HepG2 (cell line): Measurements from ENCODE around the gene DAB1. TPM values are rescaled to one million over a fixed set of nuclear protein-coding genes. Genes with fewer than 3 reads are reported as not detected.
A peak's percentile ranks its signal among the peaks of the same experiment; 100 is the strongest.

Experiments
- ASH2L ChIP-seq: fragments of 300-600, 200-600 bp; sonication (generic); IDR thresholded peaks from 2 replicates; pipeline ENCODE4 v1.7.0; 2017; ENCODE audit warnings: low read depth, mild to moderate bottlenecking, moderate library complexity, mixed read lengths, low read length; ENCODE audit not compliant: insufficient read length
- BORCS8-MEF2B ChIP-seq: sonication (generic); formaldehyde crosslinking; IDR thresholded peaks from 2 replicates; pipeline ENCODE4 v1.8.0; 2022; ENCODE audit warnings: mild to moderate bottlenecking, missing genetic modification reagents
- DNMT1 ChIP-seq: sonication (generic); formaldehyde crosslinking; IDR thresholded peaks from 2 replicates; pipeline ENCODE4 v1.5.1; 2020; ENCODE audit warnings: mild to moderate bottlenecking, missing genetic modification reagents
- FLYWCH1 ChIP-seq: sonication (generic); formaldehyde crosslinking; IDR thresholded peaks from 2 replicates; pipeline ENCODE4 v1.8.1; 2023; ENCODE audit warnings: mild to moderate bottlenecking, missing genetic modification reagents
- KDM4B ChIP-seq: sonication (generic); formaldehyde crosslinking; IDR thresholded peaks from 2 replicates; pipeline ENCODE4 v1.4.0; 2020; ENCODE audit warnings: missing genetic modification reagents
- MED1 ChIP-seq: sonication (generic); formaldehyde crosslinking; IDR thresholded peaks from 2 replicates; pipeline ENCODE4 v1.4.0; 2020; ENCODE audit warnings: missing genetic modification reagents
- MYC ChIP-seq: sonication (generic); formaldehyde crosslinking; IDR thresholded peaks from 2 replicates; pipeline ENCODE4 v1.9.0; 2021; ENCODE audit warnings: missing genetic modification reagents, borderline replicate concordance
- POLR2AphosphoS5 ChIP-seq: IDR thresholded peaks from 2 replicates; pipeline ENCODE4 v1.6.1; 2012; ENCODE audit warnings: low read depth, low read length
- RFXANK ChIP-seq: IDR thresholded peaks from 2 replicates; pipeline ENCODE4 v1.6.1; 2016
- SETDB1 ChIP-seq: sonication (generic); formaldehyde crosslinking; IDR thresholded peaks from 2 replicates; pipeline ENCODE4 v1.5.1; 2020; ENCODE audit warnings: missing genetic modification reagents, mild to moderate bottlenecking, borderline replicate concordance
- SMAD9 ChIP-seq: sonication (generic); formaldehyde crosslinking; IDR thresholded peaks from 2 replicates; pipeline ENCODE4 v1.5.1; 2020; ENCODE audit warnings: mild to moderate bottlenecking, missing genetic modification reagents
- SMARCC2 ChIP-seq: fragments of 450-650 bp; IDR thresholded peaks from 2 replicates; pipeline ENCODE4 v1.6.1; 2017; ENCODE audit warnings: antibody characterized with exemption, mild to moderate bottlenecking
- ZBTB37 ChIP-seq: sonication (generic); formaldehyde crosslinking; IDR thresholded peaks from 2 replicates; pipeline ENCODE4 v1.4.0; 2020; ENCODE audit warnings: mild to moderate bottlenecking, missing genetic modification reagents
- ZBTB38 ChIP-seq: sonication (generic); formaldehyde crosslinking; IDR thresholded peaks from 2 replicates; pipeline ENCODE4 v1.5.1; 2020; ENCODE audit warnings: mild to moderate bottlenecking, missing genetic modification reagents
- ZEB1 ChIP-seq: IDR thresholded peaks from 2 replicates; pipeline ENCODE4 v1.6.1; 2012; ENCODE audit warnings: mild to moderate bottlenecking, low read depth, inconsistent platforms; ENCODE audit not compliant: insufficient replicate concordance
- ZFX ChIP-seq: sonication (generic); formaldehyde crosslinking; IDR thresholded peaks from 2 replicates; pipeline ENCODE4 v1.4.0; 2020; ENCODE audit warnings: mild to moderate bottlenecking, low read depth, missing genetic modification reagents, moderate library complexity
- ZNF264 ChIP-seq: sonication (generic); formaldehyde crosslinking; IDR thresholded peaks from 2 replicates; pipeline ENCODE4 v1.4.0; 2020; ENCODE audit warnings: missing genetic modification reagents
- ZNF33A ChIP-seq: sonication (generic); formaldehyde crosslinking; IDR thresholded peaks from 2 replicates; pipeline ENCODE4 v1.5.1; 2020; ENCODE audit warnings: missing genetic modification reagents, mild to moderate bottlenecking, moderate library complexity, borderline replicate concordance
- ZNF660 ChIP-seq: sonication (generic); formaldehyde crosslinking; IDR thresholded peaks from 2 replicates; pipeline ENCODE4 v1.5.1; 2020; ENCODE audit warnings: mild to moderate bottlenecking, low read depth, missing genetic modification reagents, borderline replicate concordance
- ZNF672 ChIP-seq: sonication (generic); formaldehyde crosslinking; IDR thresholded peaks from 2 replicates; pipeline ENCODE4 v1.8.1; 2022; ENCODE audit warnings: missing genetic modification reagents
- ZNF784 ChIP-seq: sonication (generic); formaldehyde crosslinking; IDR thresholded peaks from 2 replicates; pipeline ENCODE4 v1.5.1; 2020; ENCODE audit warnings: missing genetic modification reagents, mild to moderate bottlenecking, borderline replicate concordance
- ZSCAN29 ChIP-seq: sonication (generic); formaldehyde crosslinking; conservative IDR thresholded peaks from 2 replicates; pipeline ENCODE4 v1.4.0; 2020; ENCODE audit warnings: mild to moderate bottlenecking, missing genetic modification reagents
- polyA plus RNA-seq, 8 experiments: library from polyadenylated mRNA; depleted of rRNA in 3 of 8; stranded (reverse) in 7 of 8; unstranded in 1 of 8; fragments of >200 nt; fragmentation: Illumina TruSeq in 4 of 8; extraction: Trizol in 4 of 8; gene quantifications; 2 replicates each; pipeline versions ENCODE4 v1.2.1 to v1.2.3, GENCODE V29; 2011 to 2016; ENCODE audit warnings: low read depth in 4 of 8, missing spikeins in 1 of 8, mixed read lengths in 1 of 8; ENCODE audit not compliant: insufficient read depth in 1 of 8
- total RNA-seq, 5 experiments: library from RNA; depleted of rRNA; stranded (reverse); fragments of >200 nt; fragmentation: Illumina TruSeq; extraction: Trizol; gene quantifications; 2 replicates each; pipeline ENCODE4 v1.2.3, GENCODE V29; 2016; ENCODE audit warnings: low read depth in 1 of 5
- TF ChIP-seq, protein P1 (sequence below): sonication (generic); formaldehyde crosslinking; IDR thresholded peaks from 2 replicates; pipeline ENCODE4 v1.4.0; 2020; ENCODE audit warnings: mild to moderate bottlenecking, missing genetic modification reagents, borderline replicate concordance
- TF ChIP-seq, protein P2 (sequence below): sonication (generic); formaldehyde crosslinking; IDR thresholded peaks from 2 replicates; pipeline ENCODE4 v1.4.0; 2020; ENCODE audit warnings: missing genetic modification reagents

Gene DAB1
- total and polyA plus RNA-seq, 2 of the 13 experiments (the other 11 are each of a cell fraction or from before 2014, with no cell fraction given), result 0.04 to 0.13 TPM

DNA sequence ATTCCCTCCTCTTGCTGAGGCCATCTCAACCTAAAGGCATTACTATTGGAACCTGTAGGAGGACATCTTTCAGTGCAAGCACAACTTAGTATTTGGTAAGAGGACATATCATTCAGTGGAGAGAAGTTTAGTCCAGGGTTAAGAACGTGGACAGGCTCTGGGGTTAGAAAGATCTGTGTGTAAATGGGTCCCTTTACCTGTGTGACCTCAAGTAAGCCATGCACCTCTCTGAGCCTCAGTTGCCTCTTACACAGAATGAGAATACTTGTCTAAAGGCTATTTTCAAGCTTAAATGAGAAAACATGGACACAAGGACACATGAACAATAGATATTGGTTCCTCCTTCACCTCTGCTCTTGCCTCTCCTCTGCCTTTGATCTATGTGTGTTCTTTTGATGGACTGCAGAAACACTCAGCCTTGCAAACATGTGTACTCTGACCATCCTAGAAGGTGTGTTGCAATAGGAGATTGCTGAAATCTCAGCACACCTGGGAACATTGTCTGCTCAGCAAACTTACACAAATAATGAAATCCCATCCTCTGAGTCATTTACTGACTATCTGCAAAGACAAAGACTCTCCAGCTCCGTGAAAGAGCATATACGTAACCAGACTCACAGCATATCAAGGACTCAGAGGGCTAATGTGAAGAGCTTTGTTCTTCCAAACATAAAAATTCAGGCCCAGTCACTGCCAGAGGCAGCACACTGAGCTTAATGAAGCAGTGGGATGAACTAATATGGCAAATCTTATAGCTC lies 143.8 kb downstream of the DAB1 start (continued):
- no peak for TF ChIP-seq DNMT1 (CRISPR knock-in tag)
- TF ChIP-seq SMAD9 (CRISPR knock-in tag), result no peak
- no peak for TF ChIP-seq ZNF672
- peak; percentile 81 for TF ChIP-seq ASH2L
- TF ChIP-seq ZSCAN29, result 0 out of 2 replicates have a peak, but pooled peaks have one; percentile 68
- TF ChIP-seq SETDB1 (CRISPR knock-in tag), result no peak
- peak; percentile 86; the same call in 1 of the 2 replicates for TF ChIP-seq ZNF784
- TF ChIP-seq POLR2AphosphoS5, result no peak
- no peak for TF ChIP-seq SMARCC2
- no peak for TF ChIP-seq ZBTB37 (CRISPR knock-in tag)
- TF ChIP-seq RFXANK (CRISPR knock-in tag), result no peak
- TF ChIP-seq ZNF660 (CRISPR knock-in tag), result no peak
- TF ChIP-seq, protein P1, sequence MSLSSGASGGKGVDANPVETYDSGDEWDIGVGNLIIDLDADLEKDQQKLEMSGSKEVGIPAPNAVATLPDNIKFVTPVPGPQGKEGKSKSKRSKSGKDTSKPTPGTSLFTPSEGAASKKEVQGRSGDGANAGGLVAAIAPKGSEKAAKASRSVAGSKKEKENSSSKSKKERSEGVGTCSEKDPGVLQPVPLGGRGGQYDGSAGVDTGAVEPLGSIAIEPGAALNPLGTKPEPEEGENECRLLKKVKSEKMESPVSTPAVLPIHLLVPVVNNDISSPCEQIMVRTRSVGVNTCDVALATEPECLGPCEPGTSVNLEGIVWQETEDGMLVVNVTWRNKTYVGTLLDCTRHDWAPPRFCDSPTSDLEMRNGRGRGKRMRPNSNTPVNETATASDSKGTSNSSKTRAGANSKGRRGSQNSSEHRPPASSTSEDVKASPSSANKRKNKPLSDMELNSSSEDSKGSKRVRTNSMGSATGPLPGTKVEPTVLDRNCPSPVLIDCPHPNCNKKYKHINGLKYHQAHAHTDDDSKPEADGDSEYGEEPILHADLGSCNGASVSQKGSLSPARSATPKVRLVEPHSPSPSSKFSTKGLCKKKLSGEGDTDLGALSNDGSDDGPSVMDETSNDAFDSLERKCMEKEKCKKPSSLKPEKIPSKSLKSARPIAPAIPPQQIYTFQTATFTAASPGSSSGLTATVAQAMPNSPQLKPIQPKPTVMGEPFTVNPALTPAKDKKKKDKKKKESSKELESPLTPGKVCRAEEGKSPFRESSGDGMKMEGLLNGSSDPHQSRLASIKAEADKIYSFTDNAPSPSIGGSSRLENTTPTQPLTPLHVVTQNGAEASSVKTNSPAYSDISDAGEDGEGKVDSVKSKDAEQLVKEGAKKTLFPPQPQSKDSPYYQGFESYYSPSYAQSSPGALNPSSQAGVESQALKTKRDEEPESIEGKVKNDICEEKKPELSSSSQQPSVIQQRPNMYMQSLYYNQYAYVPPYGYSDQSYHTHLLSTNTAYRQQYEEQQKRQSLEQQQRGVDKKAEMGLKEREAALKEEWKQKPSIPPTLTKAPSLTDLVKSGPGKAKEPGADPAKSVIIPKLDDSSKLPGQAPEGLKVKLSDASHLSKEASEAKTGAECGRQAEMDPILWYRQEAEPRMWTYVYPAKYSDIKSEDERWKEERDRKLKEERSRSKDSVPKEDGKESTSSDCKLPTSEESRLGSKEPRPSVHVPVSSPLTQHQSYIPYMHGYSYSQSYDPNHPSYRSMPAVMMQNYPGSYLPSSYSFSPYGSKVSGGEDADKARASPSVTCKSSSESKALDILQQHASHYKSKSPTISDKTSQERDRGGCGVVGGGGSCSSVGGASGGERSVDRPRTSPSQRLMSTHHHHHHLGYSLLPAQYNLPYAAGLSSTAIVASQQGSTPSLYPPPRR, result peak; percentile 98
- TF ChIP-seq ZBTB38 (CRISPR knock-in tag), result no peak; the same call in 1 of the 2 replicates
- peak; percentile 70; the same call in 1 of the 2 replicates for TF ChIP-seq BORCS8-MEF2B (CRISPR knock-in tag)
- TF ChIP-seq KDM4B, result peak; percentile 99
- TF ChIP-seq ZFX (CRISPR knock-in tag), result no peak
- TF ChIP-seq ZEB1, result peak; percentile 99
- peak; percentile 30; the same call in 1 of the 2 replicates for TF ChIP-seq MYC
- TF ChIP-seq, protein P2, sequence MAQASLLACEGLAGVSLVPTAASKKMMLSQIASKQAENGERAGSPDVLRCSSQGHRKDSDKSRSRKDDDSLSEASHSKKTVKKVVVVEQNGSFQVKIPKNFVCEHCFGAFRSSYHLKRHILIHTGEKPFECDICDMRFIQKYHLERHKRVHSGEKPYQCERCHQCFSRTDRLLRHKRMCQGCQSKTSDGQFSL (CRISPR knock-in tag), result no peak
- peak; percentile 94 for TF ChIP-seq ZNF264 (CRISPR knock-in tag)
- TF ChIP-seq FLYWCH1, result no peak
- TF ChIP-seq MED1 (CRISPR knock-in tag), result peak; percentile 95
- TF ChIP-seq ZNF33A, result peak; percentile 21; the same call in 1 of the 2 replicates
